Smooth muscle cell (in vitro differentiated cells): ENCODE measurements around the gene PAX5. TPM values are rescaled to one million over a fixed set of nuclear protein-coding genes. Genes with fewer than 3 reads are reported as not detected.

Source experiments
- DNase-seq: peaks from one replicate; lab custom pipeline; 2025; ENCODE audit not compliant: unreplicated experiment; lab: John Stamatoyannopoulos, UW
- H2AFZ ChIP-seq: fragments of 200-600 bp; sonication (generic); 2 replicates; pipeline ENCODE4 v1.6.0; 2016; ENCODE audit warnings: antibody characterized with exemption, low read depth, mild to moderate bottlenecking
- H3F3A ChIP-seq: fragments of 200-600 bp; sonication (generic); 2 replicates; pipeline ENCODE4 v1.6.0; 2017; ENCODE audit warnings: antibody characterized with exemption, low read depth
- H3K27ac ChIP-seq: fragments of 200-600 bp; sonication (generic); 2 replicates; pipeline ENCODE4 v1.5.1; 2016; ENCODE audit warnings: low read depth, mild to moderate bottlenecking
- H3K27me3 ChIP-seq: fragments of 200-600 bp; sonication (generic); 2 replicates; pipeline ENCODE4 v1.6.1; 2016; ENCODE audit warnings: low read depth, mild to moderate bottlenecking
- H3K36me3 ChIP-seq: fragments of 200-600 bp; sonication (generic); 2 replicates; pipeline ENCODE4 v1.5.1; 2016; ENCODE audit warnings: low read depth
- H3K4me1 ChIP-seq: fragments of 200-600 bp; sonication (generic); 2 replicates; pipeline ENCODE4 v1.5.1; 2016; ENCODE audit warnings: low read depth
- H3K4me2 ChIP-seq: fragments of 200-600 bp; sonication (generic); 2 replicates; pipeline ENCODE4 v1.6.0; 2016; ENCODE audit warnings: mild to moderate bottlenecking
- H3K4me3 ChIP-seq: fragments of 200-600 bp; sonication (generic); 2 replicates; pipeline ENCODE4 v1.5.1; 2016; ENCODE audit warnings: mild to moderate bottlenecking
- H3K79me2 ChIP-seq: fragments of 200-600 bp; sonication (generic); 2 replicates; pipeline ENCODE4 v1.6.0; 2016; ENCODE audit warnings: low read depth, mild to moderate bottlenecking
- H3K9ac ChIP-seq: fragments of 200-600 bp; sonication (generic); 2 replicates; pipeline ENCODE4 v1.6.0; 2016; ENCODE audit warnings: low read depth
- H3K9me3 ChIP-seq: fragments of 200-600 bp; sonication (generic); replicated peaks from 2 replicates; pipeline ENCODE4 v1.5.1; 2016; ENCODE audit warnings: low read depth
- H4K20me1 ChIP-seq: fragments of 200-600 bp; sonication (generic); 2 replicates; pipeline ENCODE4 v1.6.0; 2016; ENCODE audit warnings: low read depth
- WGBS: methylation state at CpG from one replicate; pipeline ENCODE4 v1.1.7; 2016; ENCODE audit warnings: low lambda C conversion rate; 5-methylcytosine and 5-hydroxymethylcytosine counted together
- polyA plus RNA-seq: library from polyadenylated mRNA; unstranded; fragments of >200 nt; fragmentation: Nextera tagmentation; extraction: Ambion mirVana; gene quantifications from 2 replicates; pipeline ENCODE4 v1.2.1, GENCODE V29; 2016
- total RNA-seq: library from RNA; depleted of rRNA; stranded (reverse); fragments of >200 nt; gene quantifications from 2 replicates; pipeline ENCODE4 v1.2.3, GENCODE V29; 2014
- TF ChIP-seq, protein P1 (sequence below): fragments of 200-600 bp; sonication (generic); IDR thresholded peaks from 2 replicates; pipeline ENCODE4 v1.5.1; 2017; ENCODE audit warnings: borderline replicate concordance, mild to moderate bottlenecking, antibody characterized with exemption; ENCODE audit not compliant: insufficient read depth, poor library complexity, severe bottlenecking

Gene PAX5
- total and polyA plus RNA-seq, 2 experiments from 2014 or later, result 0.09 TPM; not detected in 1

DNA sequence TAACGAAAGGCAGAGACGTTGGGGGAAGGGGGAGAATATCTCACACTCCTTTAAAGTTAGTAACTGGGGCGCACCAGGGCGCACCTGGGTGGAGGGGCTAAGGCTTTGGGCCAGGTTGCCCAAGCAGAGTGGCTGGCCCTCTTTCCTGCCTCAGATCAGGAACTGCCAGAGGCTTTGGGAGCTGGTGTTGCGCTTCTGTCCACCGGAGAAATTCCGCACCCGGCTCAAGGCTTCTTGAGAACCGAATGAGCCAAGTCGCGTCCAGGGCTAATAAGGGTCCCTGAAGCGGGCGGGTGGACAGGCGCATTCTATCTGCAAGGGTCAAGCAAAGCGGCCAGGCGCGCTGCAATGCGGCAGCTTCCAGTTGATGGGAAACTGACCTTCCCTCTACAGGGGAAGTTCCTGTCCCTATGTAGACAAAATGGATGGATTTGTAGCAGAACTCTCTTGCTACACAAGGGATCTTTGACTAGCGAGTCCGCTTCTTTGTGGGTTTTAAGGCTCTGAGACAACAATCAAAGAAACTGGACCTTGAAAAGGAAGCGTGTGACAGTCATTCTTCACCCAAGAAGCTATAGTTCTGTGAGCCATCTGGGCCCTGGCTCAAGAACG lies 5.5 kb downstream of the PAX5 start:
- H3K36me3 ChIP-seq, result no peaks in the 10 kb centered on the region
- WGBS, result 20% methylated on average over 22 of the region's 22 CpGs

DNA sequence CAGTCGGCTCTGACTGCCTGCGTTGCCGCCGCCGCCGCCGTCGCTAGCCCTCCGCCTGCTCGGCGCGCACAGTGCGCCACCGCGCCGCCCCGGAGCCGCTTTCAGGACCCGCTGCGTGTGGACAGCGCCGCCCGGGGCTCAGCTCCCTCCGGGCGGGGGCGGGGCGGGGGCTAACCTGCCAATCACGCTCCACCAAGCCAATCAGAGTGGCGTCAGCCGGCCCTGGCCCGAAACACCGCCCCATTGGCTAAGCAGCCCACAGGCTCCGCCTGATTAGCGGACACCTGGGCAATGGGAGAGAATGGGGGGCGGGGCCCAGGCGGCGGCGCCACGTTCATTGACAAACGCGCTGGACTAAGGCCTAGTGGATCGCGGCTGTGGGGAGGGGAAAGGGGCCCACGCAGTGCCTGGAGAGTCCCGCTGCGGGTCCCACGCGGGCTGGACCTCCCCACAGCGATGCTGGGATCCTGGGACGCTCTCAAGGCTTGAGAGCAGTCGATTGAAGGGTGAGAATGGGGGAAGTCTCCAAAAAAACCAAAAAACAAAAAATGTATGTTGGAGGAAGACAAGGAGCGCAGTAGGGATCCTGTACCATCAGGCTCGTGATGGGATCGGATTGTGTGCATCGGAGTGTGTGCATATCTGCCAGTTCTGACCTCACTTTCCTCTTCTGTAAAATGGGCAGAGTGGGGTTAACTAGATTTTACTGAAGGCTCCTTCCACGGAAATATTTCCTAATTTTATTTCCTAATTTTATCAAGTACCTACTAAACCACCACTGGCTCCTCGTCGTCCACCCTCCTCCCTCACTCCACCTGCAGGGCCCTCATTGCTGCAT lies 6.3 kb downstream of the PAX5 start:
- Histone ChIP-seq H3K4me3 (peak overlapping the region; percentile 34), H3K27me3 (peaks cover 100% of the 10 kb centered on the region), H3K79me2 (no peaks in the 10 kb centered on the region), H3F3A (no peaks in the 10 kb centered on the region), H3K36me3 (no peaks in the 10 kb centered on the region), H2AFZ (no peak overlapping the region), H4K20me1 (peaks cover 5% of the 10 kb centered on the region), H3K27ac (no peak overlapping the region), H3K4me1 (peaks cover 35% of the 10 kb centered on the region), H3K9ac (no peak overlapping the region), H3K9me3 (no peaks in the 10 kb centered on the region), H3K4me2 (peak overlapping the region; percentile 83)
- DNase-seq, result peak; percentile 54
- WGBS, result 2% methylated on average over 57 of the region's 58 CpGs
- TF ChIP-seq, protein P1, sequence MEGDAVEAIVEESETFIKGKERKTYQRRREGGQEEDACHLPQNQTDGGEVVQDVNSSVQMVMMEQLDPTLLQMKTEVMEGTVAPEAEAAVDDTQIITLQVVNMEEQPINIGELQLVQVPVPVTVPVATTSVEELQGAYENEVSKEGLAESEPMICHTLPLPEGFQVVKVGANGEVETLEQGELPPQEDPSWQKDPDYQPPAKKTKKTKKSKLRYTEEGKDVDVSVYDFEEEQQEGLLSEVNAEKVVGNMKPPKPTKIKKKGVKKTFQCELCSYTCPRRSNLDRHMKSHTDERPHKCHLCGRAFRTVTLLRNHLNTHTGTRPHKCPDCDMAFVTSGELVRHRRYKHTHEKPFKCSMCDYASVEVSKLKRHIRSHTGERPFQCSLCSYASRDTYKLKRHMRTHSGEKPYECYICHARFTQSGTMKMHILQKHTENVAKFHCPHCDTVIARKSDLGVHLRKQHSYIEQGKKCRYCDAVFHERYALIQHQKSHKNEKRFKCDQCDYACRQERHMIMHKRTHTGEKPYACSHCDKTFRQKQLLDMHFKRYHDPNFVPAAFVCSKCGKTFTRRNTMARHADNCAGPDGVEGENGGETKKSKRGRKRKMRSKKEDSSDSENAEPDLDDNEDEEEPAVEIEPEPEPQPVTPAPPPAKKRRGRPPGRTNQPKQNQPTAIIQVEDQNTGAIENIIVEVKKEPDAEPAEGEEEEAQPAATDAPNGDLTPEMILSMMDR, result no peak

More for the DNA sequence above, 5.5 kb downstream of the PAX5 start:
- Histone ChIP-seq H3K4me1 (peaks cover 36% of the 10 kb centered on the region), H3K9ac (no peak overlapping the region), H3F3A (no peaks in the 10 kb centered on the region), H3K4me2 (no peak overlapping the region), H3K27ac (no peak overlapping the region), H3K4me3 (no peak overlapping the region), H2AFZ (no peak overlapping the region), H4K20me1 (peaks cover 5% of the 10 kb centered on the region), H3K9me3 (no peaks in the 10 kb centered on the region), H3K27me3 (peaks cover 100% of the 10 kb centered on the region), H3K79me2 (no peaks in the 10 kb centered on the region)
- TF ChIP-seq, protein P1, result no peak
- DNase-seq, result no peak

DNA sequence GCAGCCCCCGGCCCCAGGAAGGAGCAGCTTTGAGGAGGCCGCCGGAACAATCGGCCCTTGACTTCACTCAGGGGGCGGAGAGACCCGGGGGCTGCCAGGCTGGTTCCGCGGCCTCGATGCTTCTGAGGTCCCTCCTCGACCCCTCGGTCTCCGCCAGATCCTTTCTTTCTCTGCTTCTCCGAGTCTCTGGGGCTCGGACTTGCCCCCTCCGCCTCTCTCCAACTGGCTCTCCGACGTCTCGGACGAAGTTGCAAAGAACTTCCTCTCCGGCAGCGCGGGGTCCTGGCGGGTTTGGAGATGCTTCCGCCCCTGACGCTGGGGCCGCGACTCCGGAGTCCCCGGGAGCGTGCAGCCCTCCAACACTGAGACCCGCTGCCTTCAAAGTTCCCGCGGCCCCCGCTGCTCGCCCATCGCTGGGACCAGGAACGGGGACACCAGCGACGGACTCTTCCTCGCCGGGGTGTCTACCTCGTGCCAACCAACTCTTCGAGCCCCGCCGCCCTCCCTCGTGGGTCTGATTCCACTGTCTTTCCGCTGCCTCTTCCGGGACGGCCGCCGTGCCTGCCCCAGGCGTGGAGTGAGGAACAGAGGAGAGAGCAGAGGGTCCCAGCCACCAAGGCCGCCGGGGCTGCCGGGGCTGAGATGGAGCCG lies 7.0 kb downstream of the PAX5 start:
- WGBS, result 2% methylated on average over 54 of the region's 56 CpGs
- TF ChIP-seq, protein P1, result no peak
- peak overlapping the region; percentile 83 for H3K4me2 ChIP-seq

More for the DNA sequence above, 7.0 kb downstream of the PAX5 start:
- H2AFZ ChIP-seq, result no peak overlapping the region
- DNase-seq, result no peak
- H3F3A ChIP-seq, result no peaks in the 10 kb centered on the region
- peaks cover 5% of the 10 kb centered on the region for H4K20me1 ChIP-seq
- no peaks in the 10 kb centered on the region for H3K9me3 ChIP-seq
- H3K79me2 ChIP-seq, result no peaks in the 10 kb centered on the region
- no peaks in the 10 kb centered on the region for H3K36me3 ChIP-seq
- no peak overlapping the region for H3K27ac ChIP-seq
- H3K9ac ChIP-seq, result no peak overlapping the region
- peak overlapping the region; percentile 34 for H3K4me3 ChIP-seq
- peaks cover 35% of the 10 kb centered on the region for H3K4me1 ChIP-seq
- peaks cover 100% of the 10 kb centered on the region for H3K27me3 ChIP-seq
